Measurements from ENCODE around the gene PIEZO1. TPM values are rescaled to one million over a fixed set of nuclear protein-coding genes. Genes with fewer than 3 reads are reported as not detected.

Gene PIEZO1
- total RNA-seq, 1 experiment from 2014 or later, result 224 TPM

GRCh38 chr16:88833086-88833485 is 48.1 kb upstream of the PIEZO1 start (continued):
- TF ChIP-seq CBX3 (IDR thresholded peaks at IDR 0.05; ENCODE audit: low read depth) (no peak), CTCF (IDR thresholded peaks at IDR 0.05 in 2 of 3, conservative IDR thresholded peaks at IDR 0.05 in 1 of 3; ENCODE audit: borderline replicate concordance in 1 of 3, insufficient read depth in 1 of 3, low read depth in 2 of 3, low read length in 2 of 3) (no peak), SIN3A (IDR thresholded peaks at IDR 0.05; ENCODE audit: low read depth) (no peak), ATF3 (IDR thresholded peaks at IDR 0.05) (no peak), ZFX (IDR thresholded peaks at IDR 0.05) (no peak)

GRCh38 chr16:88831838-88832237 is 46.8 kb upstream of the PIEZO1 start:
- Histone ChIP-seq H3K27ac (ENCODE audit: low read depth, low read length) (no peak overlapping the region), H3K9ac (ENCODE audit: low read length) (no peak overlapping the region), H3K9me2 (ENCODE audit: insufficient read depth) (no peaks in the 10 kb centered on the region), H2AFZ (ENCODE audit: low read depth, low read length, poor library complexity, severe bottlenecking) (no peak overlapping the region), H3K9me3 (ENCODE audit: control insufficient read depth in 1 of 2, insufficient read depth in 1 of 2, low read depth in 1 of 2, low read length in 2 of 2) (no peaks in the 10 kb centered on the region), H3K79me2 (ENCODE audit: insufficient read depth, low read length) (no peaks in the 10 kb centered on the region), H3K4me3 (replicated peaks in 1 of 2; ENCODE audit: low read depth in 1 of 2, low read length in 2 of 2) (no peak overlapping the region), H3K27me3 (ENCODE audit: insufficient read depth, low read length) (no peaks in the 10 kb centered on the region), H3K36me3 (ENCODE audit: control insufficient read depth in 1 of 2, insufficient read depth in 2 of 2, low read length in 2 of 2) (no peaks in the 10 kb centered on the region), H4K20me1 (ENCODE audit: insufficient read depth) (no peaks in the 10 kb centered on the region), H3K4me2 (ENCODE audit: low read length) (no peak overlapping the region), H3K4me1 (ENCODE audit: control insufficient read depth in 1 of 2, insufficient read depth in 2 of 2, low read length in 2 of 2) (peaks cover 0 to 4% of the 10 kb centered on the region in 2 experiments; a peak in 1 of 4 replicates)
- ChIA-PET POLR2A (no interaction called here), CTCF (no interaction called here), RAD21 (ENCODE audit: low non-redundant PET in 1 of 2, low total read pairs in 2 of 2, uncharacterized antibody in 2 of 2, unreplicated experiment in 2 of 2) (no interaction called here)
- DNase-seq (ENCODE audit: low read depth, low spot score) (no peak), ATAC-seq (peak; percentile 63)
- no TSS peak for BruUV-seq (replicated peaks)
- peak in 2 of 3 experiments; percentile 13 to 18; a peak in 3 of 6 replicates for TF ChIP-seq CTCF (IDR thresholded peaks at IDR 0.05 in 2 of 3, conservative IDR thresholded peaks at IDR 0.05 in 1 of 3; ENCODE audit: borderline replicate concordance in 1 of 3, insufficient read depth in 1 of 3, low read depth in 2 of 3, low read length in 2 of 3)
- no peak for TF ChIP-seq SP1 (IDR thresholded peaks at IDR 0.05; ENCODE audit: low read depth)
- intact Hi-C loops (cut with micrococcal nuclease), result no loop called here

Measured in HCT116 (cell line).